GM12892 (cell line): ENCODE measurements around the gene RPL36AL.

ENCODE experiments used
- POLR2A ChIP-seq: IDR thresholded peaks from 2 replicates; pipeline ENCODE4 v1.6.1; 2011; ENCODE audit warnings: low read depth, low read length, control low read depth
- POLR2AphosphoS5 ChIP-seq: IDR thresholded peaks from 2 replicates; pipeline ENCODE4 v1.6.1; 2011; ENCODE audit warnings: low read depth, low read length, control low read depth

DNA sequence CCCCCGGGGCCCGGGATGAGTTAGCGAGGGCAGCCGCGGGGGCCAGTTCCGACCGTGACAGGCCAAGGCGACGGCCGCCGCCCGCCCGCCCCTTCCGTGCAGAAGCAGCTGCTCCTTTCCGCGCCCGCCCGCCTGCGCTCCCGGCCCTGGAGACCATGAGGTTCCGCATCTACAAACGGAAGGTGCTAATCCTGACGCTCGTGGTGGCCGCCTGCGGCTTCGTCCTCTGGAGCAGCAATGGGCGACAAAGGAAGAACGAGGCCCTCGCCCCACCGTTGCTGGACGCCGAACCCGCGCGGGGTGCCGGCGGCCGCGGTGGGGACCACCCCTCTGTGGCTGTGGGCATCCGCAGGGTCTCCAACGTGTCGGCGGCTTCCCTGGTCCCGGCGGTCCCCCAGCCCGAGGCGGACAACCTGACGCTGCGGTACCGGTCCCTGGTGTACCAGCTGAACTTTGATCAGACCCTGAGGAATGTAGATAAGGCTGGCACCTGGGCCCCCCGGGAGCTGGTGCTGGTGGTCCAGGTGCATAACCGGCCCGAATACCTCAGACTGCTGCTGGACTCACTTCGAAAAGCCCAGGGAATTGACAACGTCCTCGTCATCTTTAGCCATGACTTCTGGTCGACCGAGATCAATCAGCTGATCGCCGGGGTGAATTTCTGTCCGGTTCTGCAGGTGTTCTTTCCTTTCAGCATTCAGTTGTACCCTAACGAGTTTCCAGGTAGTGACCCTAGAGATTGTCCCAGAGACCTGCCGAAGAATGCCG lies 872 bp upstream of the RPL36AL start:
- TF ChIP-seq POLR2A (no peak), POLR2AphosphoS5 (no peak)
